ENCODE results near the gene EIF3F. TPM values are rescaled to one million over a fixed set of nuclear protein-coding genes. Genes with fewer than 3 reads are reported as not detected.

The EIF3F gene
- total and polyA plus RNA-seq, 2 of the 4 experiments (the other 2 are of a cell fraction) = 279 to 306 TPM

DNA sequence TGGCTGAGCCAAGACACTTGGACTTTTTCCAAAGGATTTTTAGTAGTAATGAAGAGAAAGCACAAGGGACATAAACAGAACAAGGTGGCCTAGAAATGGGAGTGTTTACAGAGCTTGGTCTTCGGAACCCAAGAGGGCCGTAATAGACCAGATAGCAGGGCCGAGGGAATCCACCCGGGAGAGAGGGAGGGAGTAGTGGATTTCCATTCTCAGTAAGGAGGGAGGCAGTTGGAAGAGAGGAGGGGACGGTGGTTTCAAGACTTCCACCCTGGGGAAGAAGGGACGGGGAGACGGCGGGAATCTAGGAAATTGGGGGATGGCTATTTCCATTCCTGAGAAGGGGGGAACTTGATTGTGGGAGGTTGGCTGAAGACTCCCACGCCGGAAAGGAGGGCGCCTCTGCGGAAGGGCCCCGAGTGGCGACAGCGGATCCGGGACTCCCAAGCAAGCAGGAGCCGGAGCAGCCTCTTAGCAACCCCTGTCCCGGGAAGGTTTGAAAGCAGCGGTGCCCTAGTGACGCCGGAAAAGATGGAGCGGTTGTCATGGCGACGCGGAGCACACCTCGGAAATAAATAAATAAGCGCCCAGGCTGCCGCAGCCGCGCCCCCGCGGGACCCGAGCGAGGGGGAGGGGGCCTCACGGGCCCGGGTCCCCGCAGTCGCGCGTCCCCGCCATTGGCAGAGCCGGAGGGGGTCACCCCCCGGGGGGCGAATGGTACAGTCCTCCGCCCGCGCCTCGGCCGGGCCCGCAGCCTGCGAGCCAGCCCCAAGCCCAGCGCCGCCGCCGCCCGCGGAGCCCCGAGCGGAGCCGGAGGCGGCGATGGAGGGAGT is 31.6 kb downstream of the EIF3F start:
- Histone ChIP-seq H3K9me3 (ENCODE audit: control insufficient read depth, insufficient read depth, low read length) (no peaks in the 10 kb centered on the region), H2BK15ac (ENCODE audit: low read depth, low read length) (no peak overlapping the region), H4K91ac (ENCODE audit: insufficient read depth, low read depth, low read length) (no peak overlapping the region), H3K4me1 (ENCODE audit: control insufficient read depth, insufficient read depth, low read length) (peaks cover 15% of the 10 kb centered on the region), H4K20me1 (ENCODE audit: insufficient read depth, low read length) (peaks cover 6% of the 10 kb centered on the region; the same call in 1 of the 2 replicates), H3K4me2 (ENCODE audit: low read depth, low read length) (peak overlapping the region; percentile 77), H3K23ac (ENCODE audit: low read depth, low read length) (no peak overlapping the region), H3K27ac (ENCODE audit: insufficient read depth, low read length) (no peak overlapping the region), H4K5ac (ENCODE audit: low read depth, low read length) (no peak overlapping the region), H3K9me1 (ENCODE audit: insufficient read depth, low read length) (peaks cover 24% of the 10 kb centered on the region), H3K56ac (ENCODE audit: extremely low read depth, insufficient read depth, low read length) (no peak overlapping the region), H2AFZ (replicated peaks; ENCODE audit: low read length, poor library complexity) (peak overlapping the region; percentile 93), H3K4ac (ENCODE audit: low read depth, low read length) (peak overlapping the region; percentile 30; the same call in 1 of the 2 replicates), H2AK9ac (replicated peaks; ENCODE audit: low read depth, low read length, poor library complexity) (peak overlapping the region; percentile 83), H4K8ac (ENCODE audit: low read depth in 2 of 2, low read length in 2 of 2) (peak overlapping the region in 1 of 2 experiments; percentile 30; a peak in 1 of 4 replicates), H3K27me3 (ENCODE audit: control insufficient read depth, insufficient read depth, low read length) (no peaks in the 10 kb centered on the region), H3K36me3 (ENCODE audit: control insufficient read depth, insufficient read depth, low read length) (no peaks in the 10 kb centered on the region), H3K9ac (ENCODE audit: low read depth, low read length) (no peak overlapping the region), H3K4me3 (ENCODE audit: insufficient read depth, low read depth, low read length) (peak overlapping the region; percentile 58), H2BK120ac (ENCODE audit: low read depth, low read length) (no peak overlapping the region), H3K18ac (ENCODE audit: low read depth, low read length) (no peak overlapping the region), H3K79me1 (ENCODE audit: low read depth in 1 of 2, low read length in 2 of 2) (no peaks in the 10 kb centered on the region; a peak in 1 of 4 replicates), H2BK20ac (ENCODE audit: low read depth, low read length) (no peak overlapping the region; the same call in 1 of the 2 replicates), H2BK5ac (ENCODE audit: low read depth, low read length, poor library complexity, severe bottlenecking) (no peak overlapping the region), H3K14ac (replicated peaks; ENCODE audit: low read depth, low read length) (0 out of 2 replicates have a peak overlapping the region, but pooled peaks have one; percentile 24), H2AK5ac (ENCODE audit: low read depth, low read length) (no peak overlapping the region)
- TF ChIP-seq, protein P1, sequence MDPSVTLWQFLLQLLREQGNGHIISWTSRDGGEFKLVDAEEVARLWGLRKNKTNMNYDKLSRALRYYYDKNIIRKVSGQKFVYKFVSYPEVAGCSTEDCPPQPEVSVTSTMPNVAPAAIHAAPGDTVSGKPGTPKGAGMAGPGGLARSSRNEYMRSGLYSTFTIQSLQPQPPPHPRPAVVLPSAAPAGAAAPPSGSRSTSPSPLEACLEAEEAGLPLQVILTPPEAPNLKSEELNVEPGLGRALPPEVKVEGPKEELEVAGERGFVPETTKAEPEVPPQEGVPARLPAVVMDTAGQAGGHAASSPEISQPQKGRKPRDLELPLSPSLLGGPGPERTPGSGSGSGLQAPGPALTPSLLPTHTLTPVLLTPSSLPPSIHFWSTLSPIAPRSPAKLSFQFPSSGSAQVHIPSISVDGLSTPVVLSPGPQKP (IDR thresholded peaks at IDR 0.05; ENCODE audit: borderline replicate concordance, low read depth, low read length) = no peak
- TF ChIP-seq BHLHE40 (IDR thresholded peaks at IDR 0.05; ENCODE audit: low read depth, low read length) = peak; percentile 54
- TF ChIP-seq MAZ (IDR thresholded peaks at IDR 0.05; ENCODE audit: borderline replicate concordance, low read depth, low read length) = peak; percentile 50; the same call in 1 of the 2 replicates
- ChIA-PET POLR2A (ENCODE audit: unreplicated experiment) (no interaction called here), CTCF (interaction anchor here (0.6 to 1.6 kb wide), 3 partner anchors 14 to 81 kb away, joined by 4 to 6 read pairs (median 5); no protein-coding TSS in a partner anchor)
- DNase-seq = peak; percentile 69
- BruUV-seq (replicated peaks) = no TSS peak
- ATAC-seq (ENCODE audit: low read depth) = peak; percentile 81
- in situ Hi-C loops (cut with MboI; ENCODE audit: low sequenced_read_pairs) (no loop called here), dilution Hi-C loops (cut with HindIII; ENCODE audit: low sequenced_read_pairs, unreplicated experiment) (no loop called here), intact Hi-C loops (cut with micrococcal nuclease) (no loop called here)
- WGBS, 2 experiments (ENCODE audit: extremely low coverage in 2 of 2, insufficient read length in 1 of 2) = 5% methylated on average over 31 of the region's 62 CpGs; no CpG with 5 or more reads in 1 of the 2 experiments
